ENCODE measurements around the gene COX18.

The COX18 gene

GRCh38 chr4:73045879-73046278 is 23.6 kb downstream of the COX18 start:
- TF ChIP-seq OSR1 (CRISPR knock-in tag; IDR thresholded peaks at IDR 0.05) (no peak), ZNF565 (CRISPR knock-in tag; conservative IDR thresholded peaks at IDR 0.05; ENCODE audit: low read depth) (no peak), ZC3H10 (CRISPR knock-in tag; IDR thresholded peaks at IDR 0.05) (no peak), GLIS3 (CRISPR knock-in tag; IDR thresholded peaks at IDR 0.05) (no peak), RARB (CRISPR knock-in tag; IDR thresholded peaks at IDR 0.05) (no peak), ISL1 (CRISPR knock-in tag; IDR thresholded peaks at IDR 0.05) (no peak), ZNF8 (CRISPR knock-in tag; IDR thresholded peaks at IDR 0.05) (no peak), TCF4 (CRISPR knock-in tag; IDR thresholded peaks at IDR 0.05; ENCODE audit: borderline replicate concordance) (no peak)
- ATAC-seq = no peak

GRCh38 chr4:73037057-73037456 is 32.5 kb downstream of the COX18 start:
- ATAC-seq = no peak
- TF ChIP-seq ZFP3 (CRISPR knock-in tag; IDR thresholded peaks at IDR 0.05) (no peak), GLIS3 (CRISPR knock-in tag; IDR thresholded peaks at IDR 0.05) (no peak), ZNF8 (CRISPR knock-in tag; IDR thresholded peaks at IDR 0.05) (no peak), TOX (CRISPR knock-in tag; IDR thresholded peaks at IDR 0.05; ENCODE audit: borderline replicate concordance) (no peak), ZNF565 (CRISPR knock-in tag; conservative IDR thresholded peaks at IDR 0.05; ENCODE audit: low read depth) (no peak), ESRRG (CRISPR knock-in tag; IDR thresholded peaks at IDR 0.05) (no peak), ZFP30 (CRISPR knock-in tag; IDR thresholded peaks at IDR 0.05) (no peak), CSRNP3 (CRISPR knock-in tag; IDR thresholded peaks at IDR 0.05) (no peak), POU6F1 (CRISPR knock-in tag; IDR thresholded peaks at IDR 0.05; ENCODE audit: borderline replicate concordance, low read depth) (no peak), CREB5 (CRISPR knock-in tag; IDR thresholded peaks at IDR 0.05; ENCODE audit: low read depth) (no peak), BACH2 (CRISPR knock-in tag; IDR thresholded peaks at IDR 0.05; ENCODE audit: borderline replicate concordance) (no peak), ZC3H10 (CRISPR knock-in tag; IDR thresholded peaks at IDR 0.05) (no peak), SNAI2 (CRISPR knock-in tag; IDR thresholded peaks at IDR 0.05) (no peak), CSDC2 (CRISPR knock-in tag; IDR thresholded peaks at IDR 0.05) (no peak)

GRCh38 chr4:73036123-73036522 is 33.4 kb downstream of the COX18 start:
- ATAC-seq = no peak
- no peak for TF ChIP-seq RARB (CRISPR knock-in tag; IDR thresholded peaks at IDR 0.05)
- no peak for TF ChIP-seq ESRRG (CRISPR knock-in tag; IDR thresholded peaks at IDR 0.05)
- TF ChIP-seq SNAI2 (CRISPR knock-in tag; IDR thresholded peaks at IDR 0.05) = no peak
- TF ChIP-seq ISL1 (CRISPR knock-in tag; IDR thresholded peaks at IDR 0.05) = no peak
- TF ChIP-seq CREB5 (CRISPR knock-in tag; IDR thresholded peaks at IDR 0.05; ENCODE audit: low read depth) = no peak
- no peak for TF ChIP-seq POU6F1 (CRISPR knock-in tag; IDR thresholded peaks at IDR 0.05; ENCODE audit: borderline replicate concordance, low read depth)
- no peak for TF ChIP-seq TCF4 (CRISPR knock-in tag; IDR thresholded peaks at IDR 0.05; ENCODE audit: borderline replicate concordance)
- TF ChIP-seq ARNTL (CRISPR knock-in tag; IDR thresholded peaks at IDR 0.05; ENCODE audit: borderline replicate concordance, low read depth) = no peak
- TF ChIP-seq PPARA (CRISPR knock-in tag; IDR thresholded peaks at IDR 0.05; ENCODE audit: borderline replicate concordance) = no peak
- no peak for TF ChIP-seq ZFP3 (CRISPR knock-in tag; IDR thresholded peaks at IDR 0.05)
- TF ChIP-seq ZFP30 (CRISPR knock-in tag; IDR thresholded peaks at IDR 0.05) = no peak
- TF ChIP-seq TSHZ2 (CRISPR knock-in tag; IDR thresholded peaks at IDR 0.05) = no peak
- no peak for TF ChIP-seq TOX (CRISPR knock-in tag; IDR thresholded peaks at IDR 0.05; ENCODE audit: borderline replicate concordance)
- TF ChIP-seq ZNF8 (CRISPR knock-in tag; IDR thresholded peaks at IDR 0.05) = no peak

Measured in SK-N-SH treated with all-trans-retinoic acid at 6 μM for 48 hours (cell line).